A549 (cell line): ENCODE results near the gene KSR2. TPM values are rescaled to one million over a fixed set of nuclear protein-coding genes. Genes with fewer than 3 reads are reported as not detected.

ENCODE experiments used
- BHLHE40 ChIP-seq: IDR thresholded peaks from 2 replicates; pipeline ENCODE4 v1.6.1; 2012; ENCODE audit warnings: low read depth, low read length, inconsistent platforms
- CBX8 ChIP-seq: fragments of 200-600 bp; sonication (generic); IDR thresholded peaks from 2 replicates; pipeline ENCODE4 v1.6.1; 2016
- CEBPB ChIP-seq, 2 experiments: fragments of >200 bp in 1 of 2; sonication (Bioruptor Twin) in 1 of 2; formaldehyde crosslinking in 1 of 2; IDR thresholded peaks; 2 replicates each; pipeline ENCODE4 v1.6.1; 2012 to 2016
- EHMT2 ChIP-seq: fragments of 200-600 bp; sonication (generic); IDR thresholded peaks from 2 replicates; pipeline ENCODE4 v1.6.1; 2016; ENCODE audit warnings: antibody characterized with exemption, low read depth, mild to moderate bottlenecking, moderate library complexity
- EP300 ChIP-seq, 2 experiments: fragments of >200 bp; sonication (Bioruptor Twin); formaldehyde crosslinking; IDR thresholded peaks; 2 replicates in 1 of 2; 3 replicates in 1 of 2; pipeline ENCODE4 v1.6.1; 2016 to 2017
- FOSB ChIP-seq: fragments of 250-450 bp; sonication (Bioruptor Pico); IDR thresholded peaks from 2 replicates; pipeline ENCODE4 v1.5.0; 2020; ENCODE audit warnings: mild to moderate bottlenecking, moderate library complexity
- FOSL2 ChIP-seq, 2 experiments: fragments of 450-650 bp in 1 of 2; fragments of >200 bp in 1 of 2; sonication (Bioruptor Twin) in 1 of 2; formaldehyde crosslinking; IDR thresholded peaks; 2 replicates each; pipeline versions ENCODE4 v1.5.0 to v1.6.1; 2016 to 2020; ENCODE audit warnings: mild to moderate bottlenecking in 1 of 2, moderate library complexity in 1 of 2
- FOXS1 ChIP-seq: fragments of 250-450 bp; sonication (Bioruptor Pico); IDR thresholded peaks from 2 replicates; pipeline ENCODE4 v1.5.0; 2020; ENCODE audit warnings: mild to moderate bottlenecking, moderate library complexity
- GATA3 ChIP-seq: IDR thresholded peaks from 2 replicates; pipeline ENCODE4 v1.6.1; 2012; ENCODE audit warnings: borderline replicate concordance
- HDAC2 ChIP-seq: fragments of 200-600 bp; sonication (generic); IDR thresholded peaks from 2 replicates; pipeline ENCODE4 v1.6.1; 2016
- HES2 ChIP-seq: fragments of >200 bp; sonication (Bioruptor Twin); formaldehyde crosslinking; IDR thresholded peaks from 2 replicates; pipeline ENCODE4 v1.6.1; 2016
- HOXA7 ChIP-seq: fragments of 250-450 bp; sonication (Bioruptor Pico); IDR thresholded peaks from 2 replicates; pipeline ENCODE4 v1.5.0; 2020; ENCODE audit warnings: mild to moderate bottlenecking, moderate library complexity
- HOXB5 ChIP-seq: fragments of 250-450 bp; sonication (Bioruptor Pico); IDR thresholded peaks from 2 replicates; pipeline ENCODE4 v1.5.0; 2020; ENCODE audit warnings: mild to moderate bottlenecking, moderate library complexity
- JUNB ChIP-seq: fragments of >200 bp; sonication (Bioruptor Twin); formaldehyde crosslinking; IDR thresholded peaks from 2 replicates; pipeline ENCODE4 v1.6.1; 2016
- KDM1A ChIP-seq: fragments of 200-600 bp; sonication (generic); IDR thresholded peaks from 2 replicates; pipeline ENCODE4 v1.6.1; 2016; ENCODE audit warnings: low read depth, mild to moderate bottlenecking
- KDM5A ChIP-seq: fragments of 200-600 bp; sonication (generic); IDR thresholded peaks from 2 replicates; pipeline ENCODE4 v1.6.1; 2016; ENCODE audit warnings: antibody characterized with exemption, mild to moderate bottlenecking
- MAFK ChIP-seq: fragments of 450-650 bp; IDR thresholded peaks from 2 replicates; pipeline ENCODE4 v1.6.1; 2014; ENCODE audit not compliant: partially characterized antibody
- MAZ ChIP-seq: fragments of 150-350 bp; IDR thresholded peaks from 2 replicates; pipeline ENCODE4 v1.6.1; 2014; ENCODE audit warnings: antibody characterized with exemption, low read depth, low read length, borderline replicate concordance
- MYC ChIP-seq: IDR thresholded peaks from 2 replicates; pipeline ENCODE4 v1.6.1; 2012; ENCODE audit warnings: mild to moderate bottlenecking, inconsistent platforms, low read length, improper control_type of control experiment, borderline replicate concordance
- NPAS2 ChIP-seq: fragments of 250-450 bp; sonication (Bioruptor Pico); IDR thresholded peaks from 2 replicates; pipeline ENCODE4 v1.8.0; 2022; ENCODE audit warnings: mild to moderate bottlenecking, moderate library complexity, borderline replicate concordance
- PHF8 ChIP-seq: fragments of 200-600 bp; sonication (generic); IDR thresholded peaks from 2 replicates; pipeline ENCODE4 v1.6.1; 2016; ENCODE audit warnings: low read depth, mild to moderate bottlenecking, antibody characterized with exemption, moderate library complexity, borderline replicate concordance
- POLR2A ChIP-seq: IDR thresholded peaks from 2 replicates; pipeline ENCODE4 v1.6.1; 2012; ENCODE audit warnings: mild to moderate bottlenecking, low read length
- POLR2AphosphoS2 ChIP-seq: conservative IDR thresholded peaks from 2 replicates; pipeline ENCODE4 v1.6.1; 2012; ENCODE audit warnings: low read length, improper control_type of control experiment, inconsistent platforms
- RAD21 ChIP-seq, 2 experiments: fragments of >200 bp in 1 of 2; sonication (Bioruptor Twin) in 1 of 2; formaldehyde crosslinking in 1 of 2; IDR thresholded peaks in 1 of 2; conservative IDR thresholded peaks in 1 of 2; 2 replicates in 1 of 2; 3 replicates in 1 of 2; pipeline ENCODE4 v1.6.1; 2012 to 2018; ENCODE audit warnings: inconsistent platforms in 1 of 2
- RARB ChIP-seq: fragments of 250-450 bp; sonication (Bioruptor Pico); IDR thresholded peaks from 2 replicates; pipeline ENCODE4 v1.8.0; 2021; ENCODE audit warnings: mild to moderate bottlenecking, moderate library complexity
- REST ChIP-seq: fragments of 200-600 bp; sonication (generic); IDR thresholded peaks from 2 replicates; pipeline ENCODE4 v1.6.1; 2016; ENCODE audit warnings: antibody characterized with exemption, mild to moderate bottlenecking, moderate library complexity
- RFX5 ChIP-seq: fragments of 450-650 bp; IDR thresholded peaks from 2 replicates; pipeline ENCODE4 v1.7.1; 2014; ENCODE audit warnings: antibody characterized with exemption, mild to moderate bottlenecking, moderate library complexity
- RNF2 ChIP-seq: fragments of 200-600 bp; sonication (generic); IDR thresholded peaks from 2 replicates; pipeline ENCODE4 v1.6.1; 2016; ENCODE audit warnings: low read depth, mild to moderate bottlenecking, antibody characterized with exemption, moderate library complexity, borderline replicate concordance
- SMC3 ChIP-seq: fragments of >200 bp; sonication (Bioruptor Twin); formaldehyde crosslinking; IDR thresholded peaks from 3 replicates; pipeline ENCODE4 v1.6.1; 2018; ENCODE audit warnings: inconsistent platforms
- SREBF2 ChIP-seq: fragments of 450-650 bp; IDR thresholded peaks from 2 replicates; pipeline ENCODE4 v1.6.1; 2014; ENCODE audit warnings: mild to moderate bottlenecking, moderate library complexity
- ZC3H11A ChIP-seq: fragments of 450-650 bp; IDR thresholded peaks from 2 replicates; pipeline ENCODE4 v1.6.1; 2014; ENCODE audit warnings: antibody characterized with exemption, mild to moderate bottlenecking
- ZSCAN20 ChIP-seq: fragments of 250-450 bp; sonication (Bioruptor Pico); IDR thresholded peaks from 2 replicates; pipeline ENCODE4 v1.8.0; 2022; ENCODE audit warnings: mild to moderate bottlenecking, moderate library complexity
- polyA plus RNA-seq, 4 experiments: library from polyadenylated mRNA; depleted of rRNA in 3 of 4; stranded (reverse); fragments of >200 nt; fragmentation: RNase III in 1 of 4; extraction: RNeasy Plus Mini Kit Qiagen cat#74134 plus additional on column Dnase treatment in 1 of 4; gene quantifications; 2 replicates in 3 of 4; 3 replicates in 1 of 4; pipeline ENCODE4 v1.2.3, GENCODE V29; 2011 to 2017

KSR2 gene
- polyA plus RNA-seq, 2 of the 4 experiments (the other 2 are of a cell fraction): 0.37 to 1.2 TPM

DNA sequence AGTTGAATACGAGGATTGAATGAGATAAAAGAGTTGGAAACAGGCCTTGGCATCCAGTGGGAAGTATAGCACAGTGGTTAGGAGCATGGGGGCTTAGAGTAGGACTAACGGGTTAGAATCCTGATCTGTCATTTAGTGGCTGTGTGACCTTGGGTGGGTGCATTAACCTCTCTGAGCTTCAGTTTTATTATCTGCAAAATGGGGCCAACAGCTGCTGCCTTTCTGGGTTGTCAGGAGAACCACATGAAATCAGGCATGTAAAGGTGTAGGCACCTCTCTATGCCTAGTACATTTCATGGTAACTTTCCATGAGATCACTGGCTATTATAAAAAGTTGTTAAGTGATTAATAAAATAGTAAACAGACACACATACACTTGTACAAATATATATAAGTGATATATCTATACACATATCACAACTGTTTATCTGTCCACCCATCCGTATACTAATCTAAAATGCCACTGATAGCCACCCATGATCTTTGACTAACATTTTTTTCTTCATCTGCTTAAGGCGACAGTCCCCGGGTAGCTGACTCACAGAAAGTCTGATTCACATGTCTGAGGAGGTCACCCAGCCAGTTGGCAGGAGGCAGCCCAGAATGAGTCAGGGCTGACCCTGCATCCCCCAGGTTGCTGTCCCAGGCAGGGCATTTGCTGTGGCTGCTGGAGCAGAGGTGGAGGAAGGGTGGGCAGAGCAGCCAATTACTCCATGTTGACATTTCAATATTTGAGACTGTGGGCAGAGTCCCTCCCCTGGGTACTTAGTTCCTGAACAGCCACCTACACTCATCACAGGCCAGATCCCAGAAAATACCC, 481.7 kb downstream of the KSR2 start (continued):
- TF ChIP-seq JUNB (peak; percentile 100), RARB (no peak), RNF2 (no peak), EHMT2 (no peak), MAFK (peak; percentile 70), NPAS2 (CRISPR knock-in tag) (no peak), HOXA7 (no peak), RAD21 (conservative IDR thresholded peaks at IDR 0.05 in 1 of 2, IDR thresholded peaks at IDR 0.05 in 1 of 2) (peak; percentile 40 to 68), KDM5A (no peak), BHLHE40 (no peak), ZC3H11A (no peak), SMC3 (peak; percentile 48; the same call in 1 of the 3 replicates), FOSL2 (IDR thresholded peaks at IDR 0.05) (peak; percentile 99), FOSL2 (CRISPR knock-in tag; IDR thresholded peaks at IDR 0.05) (peak; percentile 99), HES2 (no peak), POLR2A (no peak), KDM1A (peak; percentile 96), ZSCAN20 (CRISPR knock-in tag) (no peak), FOSB (no peak), REST (no peak), HOXB5 (CRISPR knock-in tag) (no peak), FOXS1 (no peak; the same call in 1 of the 2 replicates), PHF8 (no peak), POLR2AphosphoS2 (no peak), MYC (no peak), CBX8 (no peak), GATA3 (peak; percentile 99), MAZ (no peak), HDAC2 (peak; percentile 92; the same call in 1 of the 2 replicates), EP300 (IDR thresholded peaks at IDR 0.05) (peak; percentile 92 to 95), CEBPB (IDR thresholded peaks at IDR 0.05) (peak in 1 of 2 experiments; percentile 80; a peak in 2 of 4 replicates), SREBF2 (no peak), RFX5 (no peak)
- TF ChIP-seq, all 56 proteins: peak for 18
